A549 treated with Hydrocortisone at 1 μM for 4 hours (cell line): ENCODE results near the gene LIAS. TPM values are rescaled to one million over a fixed set of nuclear protein-coding genes. Genes with fewer than 3 reads are reported as not detected.

Experiments used
- total RNA-seq: library from RNA; stranded (reverse); fragments of 200-300 nt; extraction: Qiagen RNA extraction; gene quantifications from 5 replicates; pipeline ENCODE4 v1.2.3, GENCODE V29; 2022

Gene LIAS
- total RNA-seq = 9.1 to 12.1 TPM (median 10.6 TPM) in 5 replicates

DNA sequence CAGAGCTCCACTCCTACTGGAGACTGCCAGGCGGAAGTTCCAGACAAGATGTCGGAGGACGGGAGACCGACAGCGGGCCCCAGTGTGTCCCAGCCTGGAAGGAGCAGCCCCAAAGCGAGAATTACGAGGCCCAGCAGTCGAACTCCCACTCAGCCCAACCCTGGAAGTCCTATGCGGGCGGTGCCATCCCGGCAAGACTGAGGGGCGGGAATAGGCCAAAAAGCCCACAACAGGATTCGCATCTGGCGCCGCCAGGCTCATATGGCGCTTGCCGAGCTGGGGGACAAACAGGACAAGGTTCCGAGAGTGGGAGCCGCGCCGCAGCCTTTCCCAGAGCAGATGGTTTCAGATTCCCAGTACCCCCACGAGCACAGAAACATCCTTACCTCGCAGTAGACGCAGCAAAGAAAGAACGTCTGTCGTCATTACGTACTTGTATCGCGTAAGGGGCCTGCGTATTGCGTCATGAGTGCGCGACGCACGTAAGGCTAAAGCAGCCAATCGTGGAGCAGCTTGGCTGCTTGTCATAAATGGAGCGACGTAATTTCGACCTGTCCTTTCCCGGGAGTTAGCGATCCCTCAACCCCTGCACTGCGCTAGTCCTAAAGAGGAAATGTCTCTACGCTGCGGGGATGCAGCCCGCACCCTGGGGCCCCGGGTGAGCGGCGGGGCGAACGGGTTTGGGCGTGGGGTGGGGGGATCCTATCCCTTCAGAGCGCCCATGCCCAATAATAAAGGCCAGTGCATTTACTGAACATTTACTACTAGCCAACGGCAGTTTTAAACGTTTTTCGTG is at the start of gene LIAS, which contains the start of gene RPL9:
TSS of gene LIAS (plus strand) at position 552 of the 796 bp plus-strand sequence. CDS start at position 614, 62 bp downstream.
TSS of gene RPL9 (minus strand) at position 418 of the 796 bp plus-strand sequence. CDS start 483 bp downstream, outside the sequence.

GRCh38 chr4:39527296-39528060 is 68.6 kb downstream of the LIAS start, which contains the start of gene UGDH:
TSS of gene UGDH (minus strand) at chr4:39527439. CDS start at chr4:39521512, 5,927 bp downstream.

Other genes starting within 250 kb of the LIAS start
- gene RFC1, start 92.7 kb upstream of the LIAS start, total RNA-seq = 16.3 to 26.1 TPM (median 17.9 TPM) in 5 replicates
- 0.05 to 0.16 TPM (median 0.12 TPM) in 5 replicates for gene KLB, start 52.1 kb upstream of the LIAS start, total RNA-seq
- 873 to 1,628 TPM (median 915 TPM) in 5 replicates for gene RPL9, start 134 bp upstream of the LIAS start, total RNA-seq
- 171 to 295 TPM (median 189 TPM) in 5 replicates for gene UGDH, start 68.4 kb downstream of the LIAS start, total RNA-seq
- gene SMIM14, start 179.8 kb downstream of the LIAS start, total RNA-seq = 12.9 to 17.9 TPM (median 15.1 TPM) in 5 replicates
- gene UBE2K, start 239.1 kb downstream of the LIAS start, total RNA-seq = 60.5 to 80.5 TPM (median 77.6 TPM) in 5 replicates